GM06990 (cell line): ENCODE data around the gene C6orf47.

ENCODE experiments used
- DNase-seq: peaks from one replicate; pipeline ENCODE4 v3.0.0-alpha.2; 2011; ENCODE audit not compliant: insufficient read length; ENCODE audit errors: extremely low read depth
- H3K27me3 ChIP-seq: replicated peaks from 2 replicates; pipeline ENCODE4 v1.6.0; 2011; ENCODE audit warnings: low read length; ENCODE audit not compliant: control insufficient read depth, insufficient read depth
- H3K36me3 ChIP-seq: 2 replicates; pipeline ENCODE4 v1.5.1; 2011; ENCODE audit warnings: low read length; ENCODE audit not compliant: control insufficient read depth, insufficient read depth
- H3K4me3 ChIP-seq: replicated peaks from 2 replicates; pipeline ENCODE4 v1.5.1; 2011; ENCODE audit warnings: low read depth, mild to moderate bottlenecking, control low read depth, low read length
- TF ChIP-seq, protein P1 (sequence below): IDR thresholded peaks from 2 replicates; pipeline ENCODE4 v1.5.1; 2011; ENCODE audit warnings: low read length, control low read depth, mild to moderate bottlenecking, inconsistent platforms; ENCODE audit not compliant: insufficient read depth, poor library complexity, severe bottlenecking

Gene C6orf47

DNA sequence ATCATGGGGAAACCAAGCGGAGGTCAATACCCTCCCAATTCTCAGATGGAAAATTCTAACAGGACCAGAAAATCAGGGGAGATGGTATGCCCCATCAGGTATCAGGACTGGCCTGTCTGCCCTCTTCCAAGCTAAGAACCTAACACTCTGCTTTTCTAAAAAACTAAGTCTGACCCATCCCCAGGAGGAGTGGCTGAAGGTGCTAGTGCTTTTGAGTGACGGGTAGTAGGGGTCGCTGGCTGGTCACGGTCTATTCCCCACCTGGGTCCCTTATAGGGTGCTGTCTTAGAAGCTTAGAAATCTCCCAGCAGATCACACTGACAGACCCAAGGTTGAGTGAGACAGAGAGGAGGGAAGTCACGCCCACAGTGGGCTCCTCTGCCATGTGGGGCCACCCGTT lies 33.0 kb upstream of the C6orf47 start:
- TF ChIP-seq, protein P1, sequence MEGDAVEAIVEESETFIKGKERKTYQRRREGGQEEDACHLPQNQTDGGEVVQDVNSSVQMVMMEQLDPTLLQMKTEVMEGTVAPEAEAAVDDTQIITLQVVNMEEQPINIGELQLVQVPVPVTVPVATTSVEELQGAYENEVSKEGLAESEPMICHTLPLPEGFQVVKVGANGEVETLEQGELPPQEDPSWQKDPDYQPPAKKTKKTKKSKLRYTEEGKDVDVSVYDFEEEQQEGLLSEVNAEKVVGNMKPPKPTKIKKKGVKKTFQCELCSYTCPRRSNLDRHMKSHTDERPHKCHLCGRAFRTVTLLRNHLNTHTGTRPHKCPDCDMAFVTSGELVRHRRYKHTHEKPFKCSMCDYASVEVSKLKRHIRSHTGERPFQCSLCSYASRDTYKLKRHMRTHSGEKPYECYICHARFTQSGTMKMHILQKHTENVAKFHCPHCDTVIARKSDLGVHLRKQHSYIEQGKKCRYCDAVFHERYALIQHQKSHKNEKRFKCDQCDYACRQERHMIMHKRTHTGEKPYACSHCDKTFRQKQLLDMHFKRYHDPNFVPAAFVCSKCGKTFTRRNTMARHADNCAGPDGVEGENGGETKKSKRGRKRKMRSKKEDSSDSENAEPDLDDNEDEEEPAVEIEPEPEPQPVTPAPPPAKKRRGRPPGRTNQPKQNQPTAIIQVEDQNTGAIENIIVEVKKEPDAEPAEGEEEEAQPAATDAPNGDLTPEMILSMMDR, result no peak
- no peak overlapping the region for H3K4me3 ChIP-seq
- DNase-seq, result no peak
- peaks cover 37% of the 10 kb centered on the region for H3K36me3 ChIP-seq
- no peaks in the 10 kb centered on the region for H3K27me3 ChIP-seq

DNA sequence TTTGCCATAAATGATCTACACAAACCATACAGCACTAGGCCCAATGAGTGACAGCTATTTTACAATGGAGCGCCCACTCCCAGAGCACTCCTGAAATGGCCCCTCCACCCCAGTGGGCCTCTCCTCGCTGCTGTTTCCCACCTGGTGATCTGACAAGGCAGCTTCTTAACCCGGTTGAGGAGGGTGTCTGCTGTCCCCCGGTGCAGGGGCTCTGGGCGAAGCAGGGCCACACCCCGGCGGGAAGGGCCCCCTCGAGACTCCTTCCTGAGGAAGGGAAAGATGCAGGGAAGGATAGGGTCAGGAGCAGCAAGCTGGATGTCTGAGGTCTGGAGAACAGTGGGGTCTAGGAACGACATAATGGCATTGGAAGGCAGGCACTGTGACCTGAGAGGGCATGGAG lies 32.3 kb upstream of the C6orf47 start:
- H3K27me3 ChIP-seq, result no peaks in the 10 kb centered on the region
- H3K36me3 ChIP-seq, result peaks cover 42% of the 10 kb centered on the region
- no peak overlapping the region for H3K4me3 ChIP-seq
- TF ChIP-seq, protein P1, result no peak
- no peak for DNase-seq

DNA sequence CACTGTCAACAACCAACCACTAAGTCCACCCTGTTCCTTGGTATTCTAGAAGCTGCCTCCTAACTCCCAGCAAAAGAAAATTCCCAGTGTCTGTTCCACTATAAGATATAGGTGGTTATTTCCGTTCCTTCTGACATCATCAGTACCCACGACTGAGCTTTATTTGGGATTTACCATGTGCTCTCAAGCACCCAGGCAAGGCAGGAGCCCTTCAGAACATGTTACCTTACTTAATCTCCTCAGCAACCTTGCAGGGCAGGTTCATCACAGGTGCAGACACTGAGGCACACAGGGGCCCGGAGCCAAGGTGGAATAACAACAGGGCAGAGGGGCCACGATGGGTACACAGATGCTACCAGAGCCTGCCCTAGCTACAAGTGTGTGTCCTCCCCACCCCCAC lies 31.8 kb upstream of the C6orf47 start:
- no peaks in the 10 kb centered on the region for H3K27me3 ChIP-seq
- TF ChIP-seq, protein P1, result no peak
- DNase-seq, result no peak
- peaks cover 44% of the 10 kb centered on the region for H3K36me3 ChIP-seq
- H3K4me3 ChIP-seq, result no peak overlapping the region

DNA sequence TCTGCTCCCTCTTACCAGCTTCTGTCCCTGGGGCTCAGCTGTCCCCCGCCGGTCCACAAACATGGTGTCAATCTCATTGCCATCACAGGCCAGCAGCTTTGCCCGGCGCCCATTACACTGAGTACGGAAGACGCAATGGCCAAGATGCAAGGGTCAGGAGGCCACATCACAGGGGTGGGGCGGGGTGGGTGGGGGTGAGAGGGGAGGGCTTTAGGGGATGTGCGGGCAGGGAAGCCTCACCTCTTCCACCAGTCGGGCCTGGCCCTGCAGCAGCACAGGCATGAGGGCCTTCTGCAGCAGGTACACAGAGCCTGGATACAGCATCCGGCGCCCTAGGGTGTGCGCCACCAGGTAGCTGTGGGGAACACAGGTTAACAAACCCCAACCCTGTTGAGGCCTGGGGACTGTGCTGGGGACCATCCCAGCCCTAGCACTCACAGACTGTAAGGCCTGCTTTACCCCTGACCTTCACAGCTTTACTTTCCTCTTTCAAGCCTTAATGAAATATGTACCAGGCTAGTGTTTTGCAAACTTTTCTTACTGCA lies 31.1 kb upstream of the C6orf47 start:
- no peak overlapping the region for H3K4me3 ChIP-seq

DNA sequence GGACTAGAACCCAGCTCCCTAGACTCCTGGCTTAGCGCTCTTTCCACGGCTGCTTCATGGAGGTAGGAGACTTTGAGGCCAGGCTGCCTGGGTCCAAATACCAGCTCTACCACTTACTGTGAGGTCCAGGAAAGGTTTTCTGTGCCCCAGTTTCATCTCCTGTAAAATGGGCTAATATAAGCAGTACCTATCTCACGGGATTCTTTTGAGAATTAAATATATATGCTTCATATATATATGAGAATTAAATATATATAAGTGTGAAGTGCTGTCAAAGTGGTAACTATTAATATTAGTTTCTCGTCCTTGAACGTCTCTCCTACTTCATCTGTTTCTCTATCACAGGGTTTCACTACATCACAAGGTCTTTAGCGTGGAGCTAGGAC lies 30.5 kb upstream of the C6orf47 start:
- DNase-seq, result no peak
- TF ChIP-seq, protein P1, result no peak
- H3K36me3 ChIP-seq, result peaks cover 45% of the 10 kb centered on the region
- H3K27me3 ChIP-seq, result no peaks in the 10 kb centered on the region
- no peak overlapping the region for H3K4me3 ChIP-seq

More for the DNA sequence above, 31.1 kb upstream of the C6orf47 start:
- H3K27me3 ChIP-seq, result no peaks in the 10 kb centered on the region
- peaks cover 44% of the 10 kb centered on the region for H3K36me3 ChIP-seq
- TF ChIP-seq, protein P1, result no peak
- DNase-seq, result no peak
